ENCODE data around the gene RREB1.

RREB1 gene

GRCh38 chr6:7173843-7174503, 66.2 kb downstream of the RREB1 start:
- intact Hi-C loops (cut with DNase I), result no loop called here
- DNase-seq, result no peak

GRCh38 chr6:7175462-7175861, 67.7 kb downstream of the RREB1 start:
- DNase-seq, result no peak
- intact Hi-C loops (cut with DNase I), result no loop called here

- intact Hi-C loops (cut with DNase I), result no loop called here
- DNase-seq, result no peak
Measured at GRCh38 chr6:7176208-7176607, 68.4 kb downstream of the RREB1 start.

GRCh38 chr6:7178280-7178679, 70.5 kb downstream of the RREB1 start:
- intact Hi-C loops (cut with DNase I), result no loop called here

GRCh38 chr6:7180751-7181150, 73.0 kb downstream of the RREB1 start:
- intact Hi-C loops (cut with DNase I), result no loop called here
- DNase-seq, result no peak

More at GRCh38 chr6:7178280-7178679, 70.5 kb downstream of the RREB1 start:
- DNase-seq, result no peak

GRCh38 chr6:7183707-7184106, 75.9 kb downstream of the RREB1 start:
- intact Hi-C loops (cut with DNase I), result no loop called here
- no peak for DNase-seq

- intact Hi-C loops (cut with DNase I), result no loop called here
Measured at GRCh38 chr6:7184502-7184901, 76.7 kb downstream of the RREB1 start.

GRCh38 chr6:7185561-7185960, 77.8 kb downstream of the RREB1 start:
- DNase-seq, result no peak
- intact Hi-C loops (cut with DNase I), result no loop called here

More at GRCh38 chr6:7184502-7184901, 76.7 kb downstream of the RREB1 start:
- no peak for DNase-seq

GRCh38 chr6:7188492-7188891, 80.7 kb downstream of the RREB1 start:
- peak in 4 of 42 donors; percentile 23 to 34 (median 27) for DNase-seq
- intact Hi-C loops (cut with DNase I), result no loop called here

- no peak for DNase-seq
- intact Hi-C loops (cut with DNase I), result no loop called here
Measured at GRCh38 chr6:7189101-7189758, 81.5 kb downstream of the RREB1 start.

GRCh38 chr6:7190791-7191190, 83.0 kb downstream of the RREB1 start:
- no peak for DNase-seq
- intact Hi-C loops (cut with DNase I), result no loop called here

- intact Hi-C loops (cut with DNase I), result no loop called here
Measured at GRCh38 chr6:7193122-7193521, 85.4 kb downstream of the RREB1 start.

GRCh38 chr6:7194657-7195056, 86.9 kb downstream of the RREB1 start:
- intact Hi-C loops (cut with DNase I), result no loop called here
- no peak for DNase-seq

More at GRCh38 chr6:7193122-7193521, 85.4 kb downstream of the RREB1 start:
- DNase-seq, result no peak

- intact Hi-C loops (cut with DNase I), result no loop called here
- DNase-seq, result no peak
Measured at GRCh38 chr6:7195339-7196018, 87.7 kb downstream of the RREB1 start.

- intact Hi-C loops (cut with DNase I), result no loop called here
- no peak for DNase-seq
Measured at GRCh38 chr6:7196019-7196402, 88.2 kb downstream of the RREB1 start.

- intact Hi-C loops (cut with DNase I), result no loop called here
- DNase-seq, result no peak
Measured at GRCh38 chr6:7196685-7197283, 89.0 kb downstream of the RREB1 start.

GRCh38 chr6:7197747-7198146, 90.0 kb downstream of the RREB1 start:
- DNase-seq, result no peak
- intact Hi-C loops (cut with DNase I), result no loop called here

GRCh38 chr6:7198833-7199800, 91.4 kb downstream of the RREB1 start:
- no peak for DNase-seq
- intact Hi-C loops (cut with DNase I), result no loop called here
